Stomach (tissue), 4 donors: ENCODE measurements around the gene RAPGEF1.

ENCODE experiments used
- CTCF ChIP-seq, 7 experiments: fragments of 450-650 bp in 4 of 7; fragments of 200-600 bp in 3 of 7; sonication (generic) in 3 of 7; IDR thresholded peaks; one replicate each; pipeline ENCODE4 v1.5.1; 2016 to 2019; ENCODE audit warnings: antibody characterized with exemption in 7 of 7, control low read depth in 2 of 7, mild to moderate bottlenecking in 1 of 7
- POLR2A ChIP-seq, 4 donors: fragments of 450-650 bp; IDR thresholded peaks; one replicate each; pipeline ENCODE4 v1.6.1; 2016; ENCODE audit warnings: antibody characterized with exemption in 4 of 4, control low read depth in 2 of 4, mild to moderate bottlenecking in 1 of 4, moderate library complexity in 1 of 4

GRCh38 chr9:131597246-131597645 is 142.6 kb downstream of the RAPGEF1 start:
- no peak for TF ChIP-seq POLR2A (IDR thresholded peaks at IDR 0.05)
- no peak for TF ChIP-seq CTCF (IDR thresholded peaks at IDR 0.05)
